Stimulated activated CD4-positive, alpha-beta T cell treated with anti-CD3 and anti-CD28 coated beads, Interleukin-12 subunit alpha, Interleukin-12 subunit beta, amount 100 ng/mL, for 48 hours (primary cell): Measurements from ENCODE around the gene SHISA6.

Experiments used
- DNase-seq, 3 donors: peaks; one replicate each; pipeline ENCODE4 v3.0.0-alpha.2; 2020; ENCODE audit warnings: low read depth in 2 of 3, low spot score in 1 of 3

The SHISA6 gene

GRCh38 chr17:11438673-11439072 lies 197.7 kb downstream of the SHISA6 start:
- no peak for DNase-seq

- DNase-seq, result no peak
These were observed 200.0 kb downstream of the SHISA6 start for GRCh38 chr17:11441004-11441403.

- DNase-seq, result no peak
These were observed 205.3 kb downstream of the SHISA6 start for GRCh38 chr17:11446316-11446715.

- DNase-seq, result no peak
These were observed 213.1 kb downstream of the SHISA6 start for GRCh38 chr17:11454096-11454495.

- no peak for DNase-seq
These were observed 217.3 kb downstream of the SHISA6 start for GRCh38 chr17:11458279-11458678.

- DNase-seq, result no peak
These were observed 218.9 kb downstream of the SHISA6 start for GRCh38 chr17:11459861-11460331.

GRCh38 chr17:11461993-11462548 lies 221.1 kb downstream of the SHISA6 start:
- DNase-seq, result no peak

- DNase-seq, result no peak
These were observed 226.6 kb downstream of the SHISA6 start for GRCh38 chr17:11467639-11468038.

- no peak for DNase-seq
These were observed 244.5 kb downstream of the SHISA6 start for GRCh38 chr17:11485336-11486100.

GRCh38 chr17:11486101-11486867 lies 245.3 kb downstream of the SHISA6 start:
- no peak for DNase-seq

GRCh38 chr17:11486868-11487310 lies 245.9 kb downstream of the SHISA6 start:
- DNase-seq, result no peak

GRCh38 chr17:11487469-11487868 lies 246.5 kb downstream of the SHISA6 start:
- DNase-seq, result no peak

GRCh38 chr17:11488407-11488806 lies 247.4 kb downstream of the SHISA6 start:
- no peak for DNase-seq

- DNase-seq, result no peak
These were observed 249.2 kb downstream of the SHISA6 start for GRCh38 chr17:11490171-11490755.

- DNase-seq, result no peak
These were observed 251.5 kb downstream of the SHISA6 start for GRCh38 chr17:11492511-11492910.

GRCh38 chr17:11493936-11494335 lies 252.9 kb downstream of the SHISA6 start:
- DNase-seq, result no peak

- DNase-seq, result no peak
These were observed 254.6 kb downstream of the SHISA6 start for GRCh38 chr17:11495613-11496012.

GRCh38 chr17:11499881-11500280 lies 258.9 kb downstream of the SHISA6 start:
- DNase-seq, result no peak

GRCh38 chr17:11503308-11504035 lies 262.5 kb downstream of the SHISA6 start:
- no peak for DNase-seq

GRCh38 chr17:11506635-11507034 lies 265.6 kb downstream of the SHISA6 start:
- no peak for DNase-seq

GRCh38 chr17:11511696-11512095 lies 270.7 kb downstream of the SHISA6 start:
- DNase-seq, result no peak
